Smooth muscle cell of the brain vasculature (primary cell): ENCODE measurements around the gene DUSP22.

ENCODE experiments used
- DNase-seq: peaks from one replicate; pipeline ENCODE4 v3.0.0-alpha.2; 2012; ENCODE audit warnings: low read depth, low spot score

The DUSP22 gene

DNA sequence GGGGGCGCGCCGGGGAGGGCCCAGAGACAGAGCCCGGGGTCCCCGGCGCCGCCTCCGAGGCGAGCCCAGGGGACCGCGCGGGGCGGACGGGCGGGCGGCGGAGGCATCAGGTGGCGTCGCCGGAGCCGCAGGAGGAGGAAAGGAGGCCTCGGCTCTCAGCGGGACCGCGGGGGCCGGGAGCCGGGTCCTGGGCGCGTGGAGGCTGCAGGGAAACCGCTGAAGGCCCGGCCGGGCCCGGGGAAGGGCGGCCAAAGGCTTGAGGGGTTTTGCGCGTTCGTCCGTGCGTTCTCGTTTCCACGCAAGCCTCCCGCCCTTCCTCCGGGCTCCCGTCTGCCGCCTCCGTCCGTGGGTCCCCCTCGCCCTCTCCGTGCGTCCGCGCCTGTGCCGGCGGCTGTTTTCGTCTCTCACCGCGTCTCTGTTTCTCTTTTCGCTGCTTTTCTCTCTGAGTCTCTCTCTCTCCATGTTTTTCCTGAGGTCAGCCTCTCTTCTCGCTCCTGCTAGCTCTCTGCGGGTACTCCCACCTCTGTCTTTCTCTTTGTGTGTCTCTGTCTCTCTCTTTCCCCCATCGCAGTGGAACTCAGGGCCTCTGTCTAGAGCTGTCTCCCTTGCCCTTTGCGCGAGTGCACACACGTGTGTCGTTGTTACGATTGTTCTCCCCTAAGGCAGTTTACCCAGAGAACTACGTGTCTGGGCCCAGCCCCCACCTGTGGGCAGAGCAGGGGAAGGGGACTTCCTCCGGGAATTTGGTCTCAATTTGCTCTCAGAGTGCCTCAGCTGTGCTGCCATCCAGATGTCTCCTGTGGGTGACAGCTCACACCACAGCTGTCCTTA, 101.3 kb downstream of the DUSP22 start:
- DNase-seq: no peak

DNA sequence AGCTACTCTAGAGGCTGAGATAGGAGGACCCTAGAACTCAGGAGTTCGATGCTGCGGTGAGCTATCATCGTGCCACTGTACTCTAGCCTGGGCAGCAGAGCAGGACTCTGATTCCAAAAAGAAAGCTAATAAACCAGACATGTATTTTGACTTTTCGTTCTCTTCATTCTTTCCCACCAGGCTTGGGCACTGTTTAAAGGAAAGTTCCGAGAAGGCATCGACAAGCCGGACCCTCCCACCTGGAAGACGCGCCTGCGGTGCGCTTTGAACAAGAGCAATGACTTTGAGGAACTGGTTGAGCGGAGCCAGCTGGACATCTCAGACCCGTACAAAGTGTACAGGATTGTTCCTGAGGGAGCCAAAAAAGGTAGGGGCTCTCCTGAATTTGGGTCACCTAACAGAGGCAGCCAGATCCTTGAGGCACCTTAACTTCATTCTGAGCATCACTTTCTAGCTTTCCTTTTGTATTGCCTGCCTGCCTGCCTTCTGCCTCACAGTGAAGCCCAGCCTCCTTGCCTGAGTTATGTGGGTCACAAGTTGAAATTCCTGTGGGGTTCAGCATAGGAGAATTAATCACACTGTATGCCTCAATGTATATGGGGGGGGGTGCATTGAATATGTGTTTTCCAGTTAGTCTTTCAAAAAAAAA, 102.5 kb downstream of the DUSP22 start:
- no peak for DNase-seq

DNA sequence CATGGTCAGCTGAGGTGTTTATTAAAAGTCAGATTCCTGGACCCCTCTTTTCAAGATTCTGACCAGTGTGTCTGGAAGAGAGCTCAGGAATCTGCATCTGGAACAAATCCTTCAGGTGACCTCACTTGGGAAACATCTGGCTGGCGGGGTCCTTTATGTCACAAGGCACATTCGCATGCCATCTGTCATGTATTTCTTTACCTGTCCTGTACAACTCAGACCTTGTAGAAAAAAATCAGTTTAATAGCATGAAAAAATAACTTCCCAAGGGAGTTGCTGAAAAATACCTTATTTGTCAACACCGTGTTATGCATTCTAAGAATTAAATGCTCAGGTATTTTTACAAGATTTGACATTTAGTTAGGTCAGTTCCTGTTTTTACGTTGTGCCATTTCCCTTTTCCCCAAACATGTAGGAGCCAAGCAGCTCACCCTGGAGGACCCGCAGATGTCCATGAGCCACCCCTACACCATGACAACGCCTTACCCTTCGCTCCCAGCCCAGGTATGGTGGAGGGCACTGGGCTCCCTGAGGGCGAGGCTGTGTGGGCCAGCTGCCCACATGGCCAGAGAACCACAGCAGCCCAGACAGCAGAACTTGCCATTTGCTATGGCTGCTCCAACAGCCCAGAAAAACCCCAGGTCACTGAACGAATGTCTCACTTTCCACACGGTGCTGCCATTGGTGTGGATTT, 103.3 kb downstream of the DUSP22 start:
- DNase-seq: no peak

DNA sequence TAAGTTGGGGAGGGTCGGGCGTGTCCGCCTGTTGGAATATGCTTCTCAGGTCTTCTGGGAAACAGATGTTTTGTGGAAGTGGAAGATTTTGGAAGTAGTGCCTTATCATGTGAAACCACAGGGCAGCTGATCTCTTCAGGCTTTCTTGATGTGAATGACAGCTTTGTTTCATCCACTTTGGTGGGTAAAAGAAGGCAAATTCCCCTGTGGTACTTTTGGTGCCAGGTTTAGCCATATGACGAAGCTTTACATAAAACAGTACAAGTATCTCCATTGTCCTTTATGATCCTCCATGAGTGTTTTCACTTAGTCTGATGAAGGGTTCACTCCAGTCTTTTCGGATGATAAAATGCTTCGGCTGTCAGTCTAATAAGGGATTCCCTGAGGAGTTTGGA, 103.8 kb downstream of the DUSP22 start:
- DNase-seq: no peak

DNA sequence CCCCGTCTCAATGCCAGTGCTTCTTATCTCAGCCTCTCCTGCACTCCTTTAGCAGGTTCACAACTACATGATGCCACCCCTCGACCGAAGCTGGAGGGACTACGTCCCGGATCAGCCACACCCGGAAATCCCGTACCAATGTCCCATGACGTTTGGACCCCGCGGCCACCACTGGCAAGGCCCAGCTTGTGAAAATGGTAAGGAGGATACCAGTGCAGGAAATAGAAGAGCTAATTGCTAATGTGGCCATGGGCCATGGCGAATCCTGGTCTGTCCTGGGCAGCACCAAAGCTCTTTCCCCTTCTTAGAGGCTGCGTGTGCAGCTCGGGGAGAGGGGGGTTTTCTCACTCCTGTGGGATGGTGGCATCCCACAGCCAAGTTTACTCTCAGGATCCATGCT, 104.8 kb downstream of the DUSP22 start:
- no peak for DNase-seq

DNA sequence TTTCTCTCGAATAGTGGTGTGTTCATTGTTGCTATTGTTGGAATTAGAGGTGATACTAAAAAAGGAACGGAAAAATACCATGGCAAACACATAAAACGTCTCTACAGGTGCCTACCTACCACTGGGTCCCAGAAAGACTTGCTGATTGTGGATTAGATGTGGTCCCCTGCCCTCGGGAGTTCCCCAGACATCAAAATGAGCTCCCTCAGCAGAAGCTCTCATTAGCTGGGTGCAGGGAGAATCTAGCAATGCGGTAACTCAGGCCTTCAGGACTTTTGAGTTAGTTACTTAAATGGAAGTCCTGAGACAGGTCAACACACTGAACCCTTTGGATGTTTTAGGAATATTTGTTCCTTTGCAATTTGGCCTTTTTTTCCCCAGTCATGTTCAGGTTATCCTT, 105.3 kb downstream of the DUSP22 start:
- no peak for DNase-seq

DNA sequence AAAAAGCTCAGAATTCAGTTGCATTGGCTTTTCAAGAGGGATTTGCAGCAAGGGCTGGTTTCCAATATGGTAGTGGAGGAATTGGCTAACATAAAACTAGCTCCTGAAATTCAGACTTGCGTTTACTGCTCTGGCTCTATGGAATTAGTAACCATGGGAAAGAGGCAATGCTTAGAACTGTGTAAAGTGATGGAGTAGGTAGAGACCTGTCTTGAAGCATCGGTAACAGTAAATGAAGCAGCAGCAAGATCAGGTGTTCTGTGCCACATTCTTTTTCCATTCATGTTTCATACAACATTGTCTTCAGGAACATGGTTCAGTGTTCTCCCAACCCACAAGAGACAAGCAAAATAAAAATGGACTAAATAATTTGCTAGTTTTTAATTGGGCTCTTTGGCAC, 105.8 kb downstream of the DUSP22 start:
- DNase-seq: no peak

DNA sequence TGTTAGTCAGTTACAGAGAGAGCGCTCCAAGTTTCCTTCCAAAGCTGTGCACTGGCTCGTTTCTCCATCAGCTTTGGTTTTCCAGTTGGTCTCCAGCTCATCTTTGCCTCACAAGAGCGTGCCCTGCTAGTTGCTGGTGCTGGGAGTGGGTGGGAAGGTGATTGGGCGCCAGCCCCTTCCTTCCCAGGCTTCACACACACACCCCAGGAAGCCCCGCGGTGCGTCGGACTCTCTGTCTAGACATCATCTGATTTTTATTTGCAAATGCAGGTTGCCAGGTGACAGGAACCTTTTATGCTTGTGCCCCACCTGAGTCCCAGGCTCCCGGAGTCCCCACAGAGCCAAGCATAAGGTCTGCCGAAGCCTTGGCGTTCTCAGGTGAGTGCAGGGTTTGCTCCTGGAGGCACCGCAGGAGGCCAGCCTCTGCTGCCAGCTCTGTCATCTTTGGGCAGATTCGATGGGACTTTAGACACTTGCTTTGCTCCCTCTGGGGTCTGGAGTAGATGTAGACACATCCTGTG, 106.3 kb downstream of the DUSP22 start:
- no peak for DNase-seq

DNA sequence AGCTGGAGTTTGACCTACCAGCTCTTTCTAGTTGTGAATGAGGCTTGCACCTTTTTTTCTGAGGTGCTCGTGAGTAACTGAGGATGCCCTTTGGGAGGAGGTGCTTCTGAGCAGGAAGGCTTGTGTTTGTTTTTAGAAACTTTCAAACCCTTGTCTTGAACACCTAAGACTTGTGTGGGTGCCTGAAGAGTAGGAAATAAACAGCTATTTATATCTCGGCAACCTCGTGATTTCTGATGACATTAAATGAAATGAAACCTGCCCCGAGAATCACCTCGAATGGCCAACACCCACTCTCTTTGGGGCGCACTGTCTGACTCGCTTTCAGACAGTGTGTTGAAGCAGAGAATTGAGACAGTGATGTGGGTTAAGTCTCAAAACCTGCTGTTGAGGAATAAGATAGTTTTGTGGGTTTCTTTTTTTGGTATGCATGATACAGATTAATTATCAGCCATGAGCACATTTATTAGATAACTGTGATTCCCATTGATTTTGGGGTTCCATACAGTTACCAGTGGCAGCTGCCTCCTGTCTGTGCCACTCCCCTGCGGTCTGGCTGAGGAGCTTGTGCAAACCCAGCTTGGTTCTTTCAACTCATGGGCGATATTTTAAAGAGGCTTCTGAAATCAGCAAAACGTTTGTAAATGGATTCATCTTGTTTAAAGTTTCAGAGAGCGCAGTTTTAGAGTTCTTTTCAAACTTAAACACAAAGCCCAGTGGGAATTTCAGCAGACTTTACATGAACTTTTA, 107.7 kb downstream of the DUSP22 start:
- DNase-seq: no peak

DNA sequence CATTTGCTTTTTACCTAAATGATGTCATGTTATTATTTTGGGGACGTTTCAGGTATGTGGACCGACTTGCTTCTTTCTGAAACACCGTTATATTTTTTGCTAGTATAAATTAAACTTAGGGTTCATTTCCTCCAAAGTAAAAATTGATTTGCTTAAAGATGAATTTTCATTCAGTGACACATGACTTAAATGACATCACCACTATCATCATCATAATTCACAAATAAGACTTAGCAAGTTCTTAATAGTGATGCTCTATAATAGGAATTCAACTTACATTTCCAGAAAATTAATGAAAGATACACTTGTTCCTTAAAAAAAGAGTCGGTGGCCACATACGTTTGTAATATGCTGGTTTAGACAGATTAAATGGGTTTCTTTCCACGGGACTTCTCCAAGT, 108.5 kb downstream of the DUSP22 start:
- DNase-seq: no peak
